Stromal cell of bone marrow (primary cell): ENCODE measurements around the gene MRTO4.
"Not testable (repeated sequence)": the region's sequence is repeated elsewhere in the genome, so short reads cannot be mapped to it uniquely, and the experiment has no call there.

ENCODE experiments used
- DNase-seq: peaks from one replicate; pipeline ENCODE4 v3.0.0-alpha.2; 2012; ENCODE audit warnings: low read depth

MRTO4 gene

DNA sequence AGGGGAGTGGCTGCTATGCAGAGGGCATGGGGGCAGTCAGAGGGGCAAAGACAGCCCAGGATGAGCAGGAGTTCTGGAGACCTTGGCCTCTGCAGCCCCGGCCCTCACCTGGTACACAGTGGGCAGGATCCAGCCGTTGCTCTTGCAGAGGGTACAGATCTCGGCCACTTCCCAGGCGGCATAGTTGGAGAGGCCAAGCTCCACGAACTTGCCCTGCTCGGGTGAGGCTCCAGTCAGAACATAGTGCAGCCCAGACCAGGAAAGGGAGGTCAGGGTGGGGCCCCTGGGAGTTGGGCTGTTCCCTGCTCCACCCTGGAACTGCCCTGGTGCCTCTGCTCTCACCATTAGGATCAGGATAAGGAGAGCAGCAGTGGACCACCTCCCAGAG lies 18.7 kb downstream of the MRTO4 start:
- not testable (repeated sequence) for DNase-seq

DNA sequence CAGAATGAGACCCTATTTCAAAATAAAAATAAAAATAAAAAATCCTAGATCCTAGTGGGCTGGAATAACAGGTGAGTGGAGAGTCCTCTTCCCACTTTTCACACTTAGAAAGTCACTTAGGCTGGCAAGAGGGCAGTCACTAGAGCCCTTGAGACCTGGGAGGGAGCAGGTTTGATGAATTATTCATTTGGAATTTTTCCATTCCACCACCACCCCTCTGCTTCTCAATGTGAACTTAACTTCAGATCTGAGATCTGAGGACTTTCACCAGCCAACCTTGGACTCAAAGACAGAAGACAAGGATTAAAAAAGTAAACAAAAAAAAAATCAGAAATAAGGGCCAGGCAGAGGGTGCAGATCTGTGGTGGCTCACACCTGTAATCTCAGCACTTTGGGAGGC lies 20.5 kb downstream of the MRTO4 start:
- DNase-seq, result no peak

GRCh38 chr1:19273106-19273843 lies 21.7 kb downstream of the MRTO4 start:
- DNase-seq, result no peak

- DNase-seq, result not testable (repeated sequence)
Observed at GRCh38 chr1:19273844-19274531, 22.4 kb downstream of the MRTO4 start.

DNA sequence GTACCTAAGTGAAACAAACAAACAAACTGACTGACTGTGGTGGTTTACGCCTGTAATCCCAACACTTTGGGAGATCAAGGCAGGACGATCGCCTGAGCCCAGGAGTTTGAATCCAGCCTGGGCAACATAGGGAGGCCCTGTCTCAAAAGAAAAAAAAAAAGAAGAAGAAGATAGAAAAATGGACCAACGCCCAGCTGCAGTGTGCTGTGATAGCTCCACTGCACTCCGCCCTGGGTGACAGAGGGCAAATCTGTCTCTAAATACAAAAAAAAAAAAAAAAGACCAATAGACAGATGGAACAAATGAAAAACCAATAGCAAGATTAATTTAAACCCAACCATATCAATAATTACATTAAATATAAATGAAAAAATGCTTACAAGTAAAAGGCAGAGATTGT lies 23.0 kb downstream of the MRTO4 start:
- DNase-seq, result no peak

DNA sequence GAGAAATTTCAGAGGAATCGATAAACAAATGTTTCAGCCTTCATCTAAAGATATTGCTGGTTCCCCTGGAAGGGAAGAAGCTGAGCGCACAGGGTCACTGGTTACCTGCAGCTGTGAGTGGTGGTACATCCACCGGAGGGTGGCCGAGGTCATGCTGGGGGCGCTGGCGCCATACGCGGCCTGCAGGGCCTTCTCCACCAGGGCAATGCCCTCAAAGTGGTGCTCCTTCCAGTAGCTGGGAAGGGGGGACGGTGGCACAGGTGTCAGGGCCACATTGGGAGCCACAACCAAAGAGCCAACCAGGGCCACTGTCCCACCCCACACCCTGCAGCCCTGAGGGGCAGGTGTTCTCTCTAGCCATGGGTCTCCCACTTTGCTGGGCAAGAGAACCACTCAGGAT lies 32.3 kb downstream of the MRTO4 start:
- DNase-seq, result no peak

GRCh38 chr1:19284881-19285280 lies 33.3 kb downstream of the MRTO4 start:
- DNase-seq, result no peak

GRCh38 chr1:19285366-19285765 lies 33.8 kb downstream of the MRTO4 start:
- not testable (repeated sequence) for DNase-seq

GRCh38 chr1:19285807-19286206 lies 34.2 kb downstream of the MRTO4 start:
- DNase-seq, result not testable (repeated sequence)

GRCh38 chr1:19287436-19288185 lies 36.0 kb downstream of the MRTO4 start:
- no peak for DNase-seq

- DNase-seq, result not testable (repeated sequence)
Observed at GRCh38 chr1:19288324-19289241, 37.0 kb downstream of the MRTO4 start, which contains the start of gene AKR7A3. AKR7A3 (minus strand) TSS chr1:19288770; CDS start chr1:19288709, 61 bp downstream.

DNA sequence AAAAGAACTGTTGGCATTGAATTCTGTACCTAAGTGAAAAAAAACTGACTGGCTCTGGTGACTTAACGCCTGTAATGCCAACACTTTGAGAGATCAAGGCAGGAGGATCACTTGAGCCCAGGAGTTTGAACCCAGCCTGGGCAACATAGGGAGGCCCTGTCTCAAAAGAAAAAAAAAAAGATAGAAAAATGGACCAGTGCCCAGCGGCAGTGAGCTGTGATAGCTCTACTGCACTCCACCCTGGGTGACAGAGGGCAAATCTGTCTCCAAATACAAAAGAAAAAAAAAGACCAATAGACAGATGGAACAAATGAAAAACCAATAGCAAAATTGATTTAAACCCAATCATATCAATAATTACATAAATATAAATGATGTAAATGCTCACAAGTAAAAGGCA lies 37.6 kb downstream of the MRTO4 start:
- no peak for DNase-seq

DNA sequence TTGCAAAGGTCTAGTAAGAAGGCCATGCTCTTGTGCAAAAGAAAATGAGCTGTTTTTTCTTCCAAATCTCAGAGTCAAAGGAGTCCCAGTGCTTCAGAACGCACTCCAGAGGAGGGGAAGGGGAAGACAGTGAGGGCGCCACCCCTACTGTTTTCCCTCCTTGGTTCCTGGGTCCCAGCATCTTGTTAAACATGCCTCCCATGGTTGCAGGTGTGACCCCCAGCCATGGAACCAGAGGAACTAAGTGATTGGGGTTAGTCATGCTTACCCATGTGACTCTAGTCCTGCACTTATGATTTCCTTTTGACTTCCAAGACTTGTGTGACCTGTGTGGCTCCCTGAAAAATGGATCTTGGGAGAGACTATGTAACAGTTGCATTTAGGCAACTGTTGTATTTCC lies 43.0 kb downstream of the MRTO4 start:
- no peak for DNase-seq

DNA sequence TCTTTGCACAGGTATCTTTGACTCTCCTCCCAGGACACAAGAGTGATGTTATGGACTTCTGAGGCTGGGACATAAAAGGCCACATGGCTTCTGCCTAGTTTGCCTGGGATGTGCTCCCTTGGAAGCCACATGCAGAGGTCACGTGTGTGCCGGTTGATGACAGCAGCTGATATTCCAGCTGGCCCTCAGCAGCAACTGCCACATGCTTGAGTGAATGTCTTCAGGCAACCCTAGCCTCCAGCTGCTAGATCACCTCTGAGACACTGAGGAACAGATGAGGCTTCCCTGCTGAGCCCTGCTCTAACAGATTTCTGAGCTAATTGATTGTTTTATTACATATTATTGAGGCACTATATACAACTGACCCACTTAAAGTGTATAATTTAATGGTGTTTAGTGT lies 48.6 kb downstream of the MRTO4 start:
- DNase-seq, result no peak

- DNase-seq, result not testable (repeated sequence)
Observed at GRCh38 chr1:19304081-19304480, 52.5 kb downstream of the MRTO4 start.

- no peak for DNase-seq
Observed at GRCh38 chr1:19305880-19306279, 54.3 kb downstream of the MRTO4 start.

- DNase-seq, result no peak
Observed at GRCh38 chr1:19306941-19307340, 55.3 kb downstream of the MRTO4 start.

GRCh38 chr1:19307794-19308508 lies 56.3 kb downstream of the MRTO4 start:
- no peak for DNase-seq

- no peak for DNase-seq
Observed at GRCh38 chr1:19308509-19308907, 56.9 kb downstream of the MRTO4 start.

GRCh38 chr1:19309123-19309813 lies 57.7 kb downstream of the MRTO4 start:
- peak; percentile 89 for DNase-seq
